ENCODE results near the gene LRRK1.
A peak's percentile ranks its signal among the peaks of the same experiment; 100 is the strongest.
"Not testable (repeated sequence)": the region's sequence is repeated elsewhere in the genome, so short reads cannot be mapped to it uniquely, and the experiment has no call there.

The LRRK1 gene

DNA sequence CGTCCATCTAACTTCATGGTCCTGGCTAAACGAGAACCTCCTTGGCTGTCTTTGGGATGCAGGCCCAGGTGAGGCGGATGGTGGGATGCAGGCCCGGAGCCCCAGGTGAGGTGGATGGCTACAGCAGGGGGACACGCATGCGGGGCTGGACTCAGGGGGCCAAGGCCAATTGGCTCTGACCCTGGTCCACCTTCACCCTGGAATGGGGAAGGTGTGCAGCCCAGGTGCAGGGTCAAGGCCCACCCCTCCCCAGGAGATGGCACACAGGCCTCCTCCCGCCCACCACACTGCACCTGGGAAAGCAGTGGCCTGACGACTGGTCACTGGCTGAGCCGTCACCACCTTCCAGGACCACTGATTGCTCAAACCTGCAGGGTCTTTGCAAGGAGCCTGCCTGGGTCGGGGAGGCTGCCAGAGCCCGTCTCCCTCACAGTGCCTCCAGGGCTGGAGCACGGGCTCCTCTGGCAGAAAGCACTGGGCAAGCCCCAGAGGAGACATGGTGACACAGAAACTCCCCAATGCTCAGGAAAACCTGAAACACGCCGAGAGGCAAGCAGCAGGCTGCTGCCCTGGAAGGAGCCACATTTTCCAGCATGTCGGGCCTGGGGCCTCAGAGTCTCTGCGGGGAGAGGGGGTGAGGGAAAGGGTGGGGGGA lies 159.6 kb downstream of the LRRK1 start:
- DNase-seq: no peak

DNA sequence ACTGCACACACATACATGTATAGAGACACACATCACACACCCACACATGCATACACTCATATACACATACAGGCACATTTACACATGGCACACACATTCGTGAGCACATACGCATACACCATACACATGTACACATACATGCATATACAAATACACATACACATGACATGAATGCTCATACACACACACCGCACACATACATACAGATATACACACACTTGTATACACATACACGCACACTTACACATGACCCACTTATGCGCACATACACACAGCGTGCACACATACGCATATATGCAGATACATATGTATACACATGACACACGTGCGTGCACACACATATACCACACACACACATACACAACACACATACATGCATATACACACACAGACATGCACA lies 162.7 kb downstream of the LRRK1 start:
- DNase-seq: no peak

DNA sequence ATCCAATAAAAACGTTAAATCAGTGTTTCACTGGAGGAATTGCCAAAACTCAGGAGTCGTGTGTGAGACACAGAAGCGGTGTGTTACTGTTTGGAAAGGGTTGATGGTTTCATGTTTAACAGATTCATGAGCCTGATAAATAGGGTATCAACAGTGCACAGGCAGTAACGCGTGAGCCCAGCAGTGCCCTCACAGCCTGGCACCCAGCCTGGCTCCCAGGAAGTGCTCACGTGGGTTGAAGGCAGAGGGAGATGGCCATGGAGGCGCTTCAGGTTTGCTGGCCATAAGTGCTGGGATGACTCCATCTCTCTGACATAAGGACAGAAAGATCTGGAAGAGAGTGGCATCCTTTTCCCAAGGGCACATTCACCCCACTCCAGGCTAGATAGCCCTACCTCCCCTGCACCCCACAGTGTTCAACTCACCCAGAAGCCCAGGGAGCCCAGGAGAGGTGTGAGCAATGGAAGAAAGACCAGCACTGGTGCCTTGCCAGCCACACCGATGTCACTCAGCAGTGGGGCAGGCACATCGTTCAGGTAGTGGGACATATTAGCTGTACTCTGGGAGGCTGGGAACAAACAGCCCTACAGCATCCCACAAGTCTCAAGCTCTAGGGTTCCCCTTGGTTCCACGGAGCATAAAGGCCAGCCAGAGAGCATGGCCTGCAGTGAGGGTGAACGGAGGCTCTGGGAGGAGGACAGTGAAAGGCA lies 164.3 kb downstream of the LRRK1 start:
- no peak for DNase-seq

DNA sequence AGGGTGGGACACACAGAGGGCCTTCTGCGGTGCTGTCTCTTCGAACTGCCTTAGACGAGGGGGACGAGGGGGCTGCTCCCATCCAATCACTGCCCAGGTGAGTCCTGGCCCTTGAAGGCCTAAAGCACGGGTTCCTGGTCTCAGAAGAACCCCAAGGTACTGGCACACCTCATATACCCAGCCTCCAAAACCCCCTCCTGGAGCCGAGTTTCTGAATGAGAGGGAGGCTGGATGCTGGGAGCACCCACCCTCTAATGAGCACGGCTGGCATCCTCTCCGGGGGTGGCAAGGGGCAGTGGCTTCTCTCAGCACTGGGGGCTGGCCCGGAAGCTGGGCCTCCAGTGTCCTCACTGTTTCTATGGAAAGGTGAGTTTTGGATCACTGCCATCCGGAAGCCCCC lies 165.6 kb downstream of the LRRK1 start:
- no peak for DNase-seq

DNA sequence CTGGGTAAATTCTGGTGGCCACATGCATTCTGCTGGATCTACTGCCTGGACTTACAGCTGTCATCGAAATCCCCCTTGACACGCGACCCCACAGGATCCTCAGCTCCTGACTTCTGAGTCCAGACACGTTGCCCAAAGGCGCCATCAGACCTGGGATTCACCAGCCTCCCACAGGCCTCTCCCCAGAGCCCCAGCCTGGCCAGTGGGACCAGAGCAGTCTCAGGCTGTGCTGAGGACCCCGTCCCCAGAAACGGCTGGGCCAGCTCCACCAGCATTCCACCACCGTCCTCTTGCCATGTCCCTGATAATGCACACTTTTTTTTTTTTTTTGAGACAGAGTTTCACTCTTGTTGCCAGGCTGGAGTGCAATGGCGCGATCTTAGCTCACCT lies 166.1 kb downstream of the LRRK1 start:
- DNase-seq: no peak

DNA sequence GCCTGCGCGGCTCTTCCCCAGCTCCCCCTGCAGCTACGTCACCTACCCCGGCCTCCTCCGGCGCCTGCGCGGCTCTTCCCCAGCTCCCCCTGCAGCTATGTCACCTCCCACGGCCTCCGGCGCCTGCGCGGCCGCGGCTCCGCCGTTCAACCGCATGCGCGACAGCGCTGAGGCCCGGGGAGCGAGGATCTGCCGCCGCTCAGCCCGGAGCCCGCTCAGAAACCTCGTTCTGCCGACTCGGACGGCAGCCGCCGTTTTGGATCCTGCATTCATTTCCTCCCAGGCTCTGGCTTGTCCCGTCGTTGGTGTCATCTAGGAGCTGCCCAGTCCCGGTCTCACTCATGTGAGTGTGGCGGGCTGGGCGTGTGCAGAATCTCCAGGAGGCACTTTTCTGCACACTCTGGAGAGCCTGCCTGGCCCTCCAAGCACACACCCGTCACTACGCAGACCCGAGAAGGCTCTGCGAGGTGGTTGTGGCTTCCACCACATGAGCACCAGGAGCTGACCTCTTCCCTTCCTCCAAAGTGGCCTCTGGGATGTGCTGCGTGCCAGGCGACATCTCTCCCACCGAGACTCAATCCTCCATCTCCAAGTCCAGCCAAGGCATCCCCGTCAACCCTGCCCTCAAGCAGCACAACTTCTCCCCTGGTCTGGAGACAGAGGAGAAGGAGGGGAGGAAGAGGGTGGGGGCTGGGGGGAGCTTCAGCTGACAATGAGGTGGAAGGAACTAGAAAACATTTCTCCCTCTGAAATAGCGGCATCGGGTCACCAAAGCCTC lies 167.4 kb downstream of the LRRK1 start:
- DNase-seq: no peak

DNA sequence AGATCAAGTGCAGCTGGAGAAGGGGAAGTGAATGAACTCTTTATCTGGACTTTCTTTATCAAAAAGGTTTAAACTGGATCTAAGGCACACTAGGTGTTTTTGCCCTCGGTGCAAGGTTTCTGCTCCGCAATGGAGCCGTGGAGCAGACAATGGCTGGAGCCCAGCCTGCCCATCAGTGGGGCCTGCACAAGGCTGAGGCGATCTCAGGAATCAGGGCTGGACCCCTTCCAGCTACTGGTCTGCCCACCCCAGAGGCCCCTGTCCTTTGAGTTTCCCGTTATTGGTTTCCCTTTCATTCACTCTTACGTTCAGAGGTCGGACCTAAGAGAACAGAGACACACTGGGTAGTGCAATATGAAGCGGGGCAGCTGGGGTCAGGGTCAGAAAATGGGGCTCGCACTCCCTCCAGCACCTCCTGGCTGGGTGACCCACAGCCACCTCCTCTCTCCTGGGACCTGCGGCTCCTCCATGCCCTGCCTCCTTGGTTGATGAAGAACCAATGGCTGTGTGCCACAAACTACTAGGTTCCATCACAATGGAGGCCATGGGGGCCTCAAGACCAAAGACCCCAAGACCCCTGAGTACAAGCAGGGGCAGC lies 168.1 kb downstream of the LRRK1 start:
- no peak for DNase-seq

DNA sequence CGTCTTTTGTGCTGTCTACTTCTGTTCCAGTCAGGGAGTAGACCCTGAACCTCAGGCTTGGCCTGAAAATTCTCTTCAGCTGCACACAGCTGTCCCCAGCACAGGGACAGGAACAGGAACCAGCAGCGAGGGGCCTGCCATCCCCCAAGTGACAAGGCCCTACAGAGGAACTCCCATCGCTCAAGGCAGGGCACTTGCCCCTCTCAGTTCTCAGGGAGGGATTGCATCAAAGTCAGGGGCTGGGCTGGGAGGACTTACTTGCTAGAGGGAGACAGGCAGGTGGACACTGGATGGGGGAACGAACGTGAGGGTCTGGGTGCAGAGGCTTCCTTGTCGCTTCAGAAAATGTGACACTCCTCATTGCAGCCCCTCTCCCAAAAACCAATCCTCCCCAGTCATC lies 169.1 kb downstream of the LRRK1 start:
- no peak for DNase-seq

DNA sequence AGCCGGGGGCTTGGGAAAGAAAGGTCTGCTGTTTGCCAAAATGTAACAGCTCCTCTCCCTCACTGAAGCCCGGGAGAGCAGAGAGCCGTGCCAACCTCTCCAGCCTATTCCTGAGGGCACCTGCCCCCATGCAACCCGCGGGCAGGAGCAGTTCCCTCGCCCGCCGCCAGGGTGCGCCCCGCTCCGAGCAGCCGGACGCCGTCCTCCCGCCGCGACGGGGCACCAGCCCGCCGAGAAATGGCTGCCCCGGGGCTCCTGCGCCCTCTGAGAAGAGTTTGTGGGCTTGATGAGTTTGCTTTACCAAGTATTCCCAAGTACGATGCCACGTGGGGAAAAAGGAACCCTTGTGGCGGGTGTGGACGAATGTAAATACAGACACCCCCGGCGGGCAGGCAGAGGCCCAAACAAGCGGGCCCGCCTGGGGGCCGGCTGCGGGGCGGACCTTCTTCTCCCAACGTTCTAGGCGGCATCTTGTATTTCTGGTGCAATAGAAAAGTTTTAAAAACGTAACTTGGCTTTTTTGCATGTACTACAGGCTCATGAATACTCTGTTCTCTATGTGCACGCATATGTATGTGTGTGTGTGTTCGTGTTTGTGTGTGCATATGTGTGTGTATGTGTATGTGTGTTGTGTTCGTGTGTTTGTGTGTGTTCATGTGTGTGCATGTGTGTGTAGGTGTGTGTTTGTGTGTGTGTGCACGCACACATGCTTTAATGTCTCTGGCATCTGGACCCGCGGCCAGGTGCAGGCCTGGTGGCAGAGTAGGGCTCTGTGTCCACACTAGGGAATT lies 169.8 kb downstream of the LRRK1 start:
- peak; percentile 90 to 92 for DNase-seq

DNA sequence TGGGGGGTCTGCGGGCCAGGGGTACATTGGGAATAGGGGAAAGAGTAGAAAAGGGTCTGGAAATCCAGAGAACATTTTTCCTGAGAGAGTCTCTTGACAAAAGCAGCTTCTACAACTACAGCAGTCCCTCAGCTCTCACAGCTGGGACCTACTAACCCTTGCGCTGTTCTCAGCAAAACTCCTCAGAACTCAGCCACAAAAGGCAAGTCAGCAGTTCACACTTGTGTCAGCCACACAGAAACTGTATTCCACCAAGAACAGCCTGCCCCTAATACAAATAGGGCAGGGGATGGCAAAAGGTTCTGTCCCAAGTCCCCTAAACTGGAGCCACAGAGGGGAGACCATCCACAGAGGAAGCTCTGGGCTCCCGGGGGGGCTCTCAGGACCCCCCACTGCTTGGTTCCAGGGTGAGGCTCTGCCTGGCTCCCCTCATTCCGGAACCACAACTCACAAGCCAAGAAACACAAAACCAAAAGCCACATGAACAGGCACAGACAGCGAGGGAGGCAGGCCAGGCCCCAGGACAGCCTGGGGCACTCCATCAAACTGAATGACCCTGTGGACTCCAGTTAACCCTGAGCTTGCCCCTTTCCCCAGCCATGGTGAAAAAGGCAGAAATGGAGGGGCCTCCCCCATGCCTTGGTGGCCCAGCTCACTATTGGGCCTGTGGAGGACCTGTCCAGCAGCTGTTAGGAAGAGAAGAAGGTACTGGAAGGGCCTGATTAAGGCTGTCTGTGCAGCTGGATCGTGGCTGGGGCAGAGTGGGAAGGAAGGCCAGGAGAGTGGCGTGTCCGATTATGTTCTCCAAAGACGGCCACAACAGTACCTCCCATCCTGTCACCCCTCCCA lies 170.6 kb downstream of the LRRK1 start:
- no peak for DNase-seq

DNA sequence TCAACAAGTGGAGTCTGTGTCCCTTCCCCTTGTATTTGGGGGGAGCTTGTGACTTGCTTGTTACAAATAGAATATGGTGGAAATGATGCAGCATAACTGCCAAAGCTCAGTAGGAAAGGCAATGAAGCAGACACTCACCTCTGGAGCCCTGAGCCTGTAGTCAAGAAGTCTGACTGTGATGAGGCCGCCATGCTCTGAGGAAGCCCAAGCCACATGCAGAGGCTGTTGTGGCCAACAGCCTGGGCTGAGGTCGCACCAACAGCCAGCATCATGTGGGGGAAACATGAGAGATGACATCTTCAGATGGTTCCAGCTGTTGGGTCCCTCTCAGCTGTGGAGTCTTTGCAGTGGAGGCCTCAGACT lies 171.3 kb downstream of the LRRK1 start:
- DNase-seq: no peak

DNA sequence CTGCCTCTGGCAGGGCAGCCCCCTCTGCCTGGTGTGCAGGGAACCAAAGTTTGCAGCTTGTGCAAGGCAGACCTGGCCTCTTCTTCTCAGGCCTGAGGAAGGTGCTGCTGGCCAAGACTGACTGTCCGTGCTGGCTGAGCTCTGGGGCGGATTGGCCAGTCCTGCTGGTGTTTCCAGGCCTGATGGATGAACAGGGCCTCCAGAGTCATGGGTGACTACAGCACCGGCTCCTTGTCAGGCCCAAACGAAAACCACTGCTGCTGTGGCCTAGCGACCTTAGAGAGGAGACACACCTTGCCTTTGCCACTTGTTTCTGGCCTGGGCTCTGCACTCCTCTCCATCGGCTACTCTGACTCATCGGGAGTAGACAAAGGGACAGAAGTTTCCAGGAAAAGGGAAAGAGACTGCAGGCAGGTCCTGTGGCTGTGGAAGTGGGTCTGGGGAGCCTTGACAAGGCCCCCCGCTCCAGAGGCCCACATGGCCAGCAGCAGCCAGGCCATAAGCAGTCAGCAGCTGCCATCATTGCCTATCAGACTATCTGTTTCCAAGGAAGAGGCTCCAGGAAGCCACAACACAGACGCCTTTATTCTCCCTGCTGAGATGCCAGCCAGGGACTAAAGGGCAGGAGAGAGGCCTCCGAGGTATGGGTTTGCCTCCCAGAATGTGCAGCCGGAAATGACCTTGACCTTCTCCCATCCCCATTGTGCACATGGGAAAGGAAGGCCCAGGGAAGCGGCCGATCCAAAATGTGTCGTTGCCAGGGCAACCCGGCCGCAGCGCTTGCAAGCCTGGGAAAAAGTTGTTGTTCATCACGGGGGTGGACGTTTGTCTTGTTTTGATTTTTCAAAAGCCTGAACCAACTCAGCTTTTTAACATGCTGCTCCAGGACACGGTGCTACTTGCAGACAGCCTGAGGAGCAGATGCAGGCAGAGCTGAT lies 172.2 kb downstream of the LRRK1 start:
- no peak for DNase-seq

DNA sequence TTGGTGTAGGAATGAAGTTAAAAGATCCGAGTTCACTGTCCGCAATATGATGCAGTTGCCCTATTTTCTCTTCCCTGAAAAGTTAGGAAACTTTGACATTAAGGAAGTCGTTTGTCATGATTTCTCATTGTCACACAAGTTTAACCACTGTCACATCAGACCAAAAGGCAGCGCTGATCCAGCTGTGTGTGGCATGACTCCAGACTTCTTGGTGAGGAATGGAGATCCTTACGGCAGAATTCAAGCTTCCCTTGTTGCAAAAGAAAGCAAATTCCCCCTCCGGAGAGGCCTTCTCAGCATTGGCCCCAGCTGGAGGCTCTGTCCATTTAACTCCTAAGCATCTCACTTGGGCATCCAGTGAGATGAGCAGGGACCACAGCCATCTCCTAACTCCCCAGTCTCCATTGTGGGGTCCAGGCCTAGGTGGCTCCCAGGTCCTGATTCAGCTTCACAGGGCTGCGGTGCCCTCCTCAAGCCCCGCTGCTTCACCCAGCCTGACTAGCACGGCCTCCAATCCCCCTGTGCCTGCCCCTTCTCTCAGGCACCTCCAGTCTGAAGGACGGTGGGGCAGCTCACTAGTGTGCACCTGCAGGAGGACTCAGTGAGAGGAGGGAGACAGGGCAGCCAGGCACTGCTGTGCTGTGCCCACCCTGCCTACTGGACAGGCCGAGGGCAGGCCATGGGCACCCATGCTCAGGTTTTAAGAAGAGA lies 173.2 kb downstream of the LRRK1 start:
- DNase-seq: no peak

DNA sequence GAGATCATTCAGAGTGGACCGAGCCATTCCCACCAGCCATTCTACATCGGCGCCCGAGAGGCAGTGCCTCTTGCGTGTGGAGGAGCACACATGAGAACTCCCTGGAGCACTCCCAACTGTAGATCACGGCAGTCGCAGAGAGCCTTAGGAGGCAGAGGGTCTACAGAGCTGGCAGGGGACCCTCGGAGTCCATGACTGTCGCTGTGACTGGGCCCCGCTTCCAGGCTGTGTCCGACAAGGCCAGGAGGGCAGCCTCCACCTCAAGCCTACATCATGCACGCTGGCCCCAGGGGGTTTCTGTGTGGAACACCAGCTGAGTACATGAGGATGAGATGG lies 173.7 kb downstream of the LRRK1 start:
- DNase-seq: no peak

DNA sequence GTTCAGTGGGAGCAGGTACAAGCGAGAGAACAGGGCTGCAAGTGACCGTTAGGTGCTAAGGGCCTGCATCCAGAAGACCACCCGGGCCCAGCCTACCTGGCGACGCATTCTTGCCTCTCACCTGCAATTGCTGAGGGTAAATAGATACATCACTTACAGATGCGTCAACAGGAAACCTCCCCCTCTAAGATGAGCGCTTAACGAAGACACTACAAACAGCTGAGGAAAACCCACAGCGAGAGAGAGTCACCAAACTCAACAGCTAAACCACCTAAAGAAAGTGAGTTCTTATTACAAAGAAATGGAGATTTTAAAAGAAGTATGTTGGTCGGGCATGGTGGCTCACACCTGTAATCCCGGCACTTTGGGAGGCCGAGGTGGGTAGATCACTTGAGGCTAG lies 174.8 kb downstream of the LRRK1 start:
- no peak for DNase-seq

DNA sequence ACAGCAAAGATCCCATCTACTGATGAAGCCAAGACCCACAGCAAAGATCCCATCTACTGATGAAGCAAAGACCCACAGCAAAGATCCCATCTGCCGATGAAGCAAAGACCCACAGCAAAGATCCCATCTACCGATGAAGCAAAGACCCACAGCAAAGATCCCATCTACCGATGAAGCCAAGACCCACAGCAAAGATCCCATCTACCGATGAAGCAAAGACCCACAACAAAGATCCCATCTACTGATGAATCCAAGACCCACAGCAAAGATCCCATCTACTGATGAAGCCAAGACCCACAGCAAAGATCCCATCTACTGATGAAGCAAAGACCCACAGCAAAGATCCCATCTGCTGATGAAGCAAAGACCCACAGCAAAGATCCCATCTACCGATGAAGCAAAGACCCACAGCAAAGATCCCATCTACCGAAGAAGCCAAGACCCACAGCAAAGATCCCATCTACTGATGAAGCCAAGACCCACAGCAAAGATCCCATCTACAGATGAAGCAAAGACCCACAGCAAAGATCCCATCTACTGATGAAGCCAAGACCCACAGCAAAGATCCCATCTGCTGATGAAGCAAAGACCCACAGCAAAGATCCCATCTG lies 176.7 kb downstream of the LRRK1 start:
- not testable (repeated sequence) for DNase-seq

DNA sequence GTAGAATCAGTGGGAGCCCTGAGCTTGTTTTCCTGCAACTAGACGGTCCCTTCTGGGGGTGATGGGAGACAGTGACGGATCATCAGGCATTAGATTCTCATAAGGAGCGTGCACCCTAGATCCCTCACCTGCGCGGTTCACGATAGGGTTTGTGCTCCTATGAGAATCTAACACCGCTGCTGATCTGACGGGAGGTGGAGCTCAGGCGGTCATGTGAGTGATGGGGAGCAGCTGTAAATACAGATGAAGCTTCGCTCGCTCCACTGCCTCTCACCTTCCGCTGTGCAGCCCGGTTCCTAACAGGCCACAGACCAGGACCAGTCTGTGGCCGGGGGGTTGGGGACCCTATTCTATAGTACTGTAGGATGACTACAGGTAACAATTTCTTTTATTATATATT lies 178.0 kb downstream of the LRRK1 start:
- DNase-seq: no peak

DNA sequence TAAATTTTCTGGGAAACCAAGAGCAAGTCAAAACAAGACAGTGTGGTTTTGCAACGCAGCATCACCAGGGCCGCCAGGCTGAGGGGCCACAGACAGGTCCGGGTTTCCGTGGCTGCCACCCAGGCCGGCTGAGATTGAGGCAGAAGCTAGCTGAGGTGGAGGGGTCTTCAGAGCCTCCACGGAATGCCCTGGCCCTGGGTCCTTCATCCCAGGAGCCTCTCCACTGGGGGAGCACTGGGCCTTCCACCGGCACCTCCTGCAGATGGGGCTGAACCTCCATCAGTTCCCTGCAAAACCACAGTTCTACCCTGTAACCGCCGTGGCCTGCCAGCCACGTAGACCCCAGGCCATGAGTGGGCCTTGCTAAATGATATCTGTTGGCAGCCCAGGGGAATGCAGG lies 180.0 kb downstream of the LRRK1 start:
- peak; percentile 40 to 52 for DNase-seq

DNA sequence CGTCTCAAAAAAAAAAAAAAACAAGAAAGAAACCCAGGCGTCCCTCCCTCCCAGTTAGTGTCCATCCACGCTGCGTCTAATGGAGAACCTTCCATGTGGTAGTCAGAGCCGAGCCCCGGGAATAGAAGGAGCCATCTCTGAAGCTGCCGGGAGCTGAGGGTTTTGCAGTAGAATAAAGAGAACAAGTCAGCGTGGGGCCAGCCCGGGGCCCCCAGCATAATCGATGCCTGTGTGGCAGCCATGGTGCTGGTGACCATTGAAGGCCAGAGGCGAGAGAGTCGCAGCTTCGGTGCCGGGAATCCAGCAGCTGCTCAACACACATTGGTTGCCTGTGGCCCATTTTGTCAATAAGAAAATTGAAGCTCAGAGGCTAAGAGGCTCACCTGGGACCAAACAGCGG lies 181.0 kb downstream of the LRRK1 start:
- DNase-seq: no peak

All from activated T-cell treated with anti-CD3 and anti-CD28 coated beads, Interleukin-2, amount 50 U/mL, for 48 hours (primary cell).